Measurements from ENCODE around the gene AP3M1. TPM values are rescaled to one million over a fixed set of nuclear protein-coding genes. Genes with fewer than 3 reads are reported as not detected.
"Not testable (repeated sequence)": the region's sequence is repeated elsewhere in the genome, so short reads cannot be mapped to it uniquely, and the experiment has no call there.

Gene AP3M1, protein sequence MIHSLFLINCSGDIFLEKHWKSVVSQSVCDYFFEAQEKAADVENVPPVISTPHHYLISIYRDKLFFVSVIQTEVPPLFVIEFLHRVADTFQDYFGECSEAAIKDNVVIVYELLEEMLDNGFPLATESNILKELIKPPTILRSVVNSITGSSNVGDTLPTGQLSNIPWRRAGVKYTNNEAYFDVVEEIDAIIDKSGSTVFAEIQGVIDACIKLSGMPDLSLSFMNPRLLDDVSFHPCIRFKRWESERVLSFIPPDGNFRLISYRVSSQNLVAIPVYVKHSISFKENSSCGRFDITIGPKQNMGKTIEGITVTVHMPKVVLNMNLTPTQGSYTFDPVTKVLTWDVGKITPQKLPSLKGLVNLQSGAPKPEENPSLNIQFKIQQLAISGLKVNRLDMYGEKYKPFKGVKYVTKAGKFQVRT
- polyA plus RNA-seq (2012; ENCODE audit: insufficient read depth, insufficient read length): 41.1 TPM

- DNase-seq (ENCODE audit: low read depth, low spot score): peak; percentile 72
Measured at GRCh38 chr10:74150204-74150989, at the start of gene AP3M1. Gene AP3M1 (minus strand): TSS chr10:74150828. CDS start chr10:74138379, 12,449 bp downstream.

DNA sequence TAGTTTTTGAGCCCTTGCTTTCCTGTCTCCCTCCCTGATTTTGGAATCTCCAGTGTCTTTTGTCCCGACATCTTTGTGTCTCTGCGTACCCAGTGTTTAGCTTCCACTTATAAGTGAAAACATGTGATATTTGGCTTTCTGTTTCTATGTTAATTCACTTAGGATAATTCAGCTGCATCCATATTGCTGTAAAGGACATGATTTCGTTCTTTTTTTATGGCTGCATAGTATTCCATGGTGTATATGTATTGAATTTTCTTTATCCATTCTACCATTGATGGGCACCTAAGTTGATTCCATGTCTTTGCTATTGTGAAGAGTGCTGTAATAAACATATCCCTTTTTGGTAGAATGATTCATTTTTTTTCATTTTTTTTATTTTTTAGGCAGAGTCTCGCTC lies 48.7 kb upstream of the AP3M1 start:
- DNase-seq (ENCODE audit: low read depth, low spot score): no peak

More at GRCh38 chr10:74150204-74150989, at the start of gene AP3M1:
- H3K4me3 ChIP-seq (ENCODE audit: low read length): peak within 1 kb of the TSS; percentile 83

DNA sequence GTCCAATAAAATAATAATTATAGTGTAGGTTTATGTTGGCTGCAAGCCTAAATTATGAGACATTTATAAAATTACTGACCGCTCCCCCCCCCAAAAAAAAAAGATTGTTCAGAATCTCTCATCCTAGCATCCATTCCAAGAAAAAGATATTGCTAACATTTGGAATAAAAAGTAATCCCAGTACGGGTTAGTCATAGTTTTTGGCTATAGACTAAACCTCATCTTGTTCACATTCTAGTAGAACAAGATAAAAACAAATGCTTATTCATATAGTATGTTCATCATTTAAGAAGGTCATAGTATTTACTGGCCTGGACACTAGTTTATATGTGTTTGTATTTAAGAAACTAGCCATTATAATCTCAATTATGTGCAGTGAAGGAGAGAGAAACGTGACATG lies 44.4 kb upstream of the AP3M1 start:
- H3K4me3 ChIP-seq (ENCODE audit: low read length): no peak overlapping the region
- DNase-seq (ENCODE audit: low read depth, low spot score): no peak

More for the DNA sequence above, 48.7 kb upstream of the AP3M1 start:
- H3K4me3 ChIP-seq (ENCODE audit: low read length): no peak overlapping the region

DNA sequence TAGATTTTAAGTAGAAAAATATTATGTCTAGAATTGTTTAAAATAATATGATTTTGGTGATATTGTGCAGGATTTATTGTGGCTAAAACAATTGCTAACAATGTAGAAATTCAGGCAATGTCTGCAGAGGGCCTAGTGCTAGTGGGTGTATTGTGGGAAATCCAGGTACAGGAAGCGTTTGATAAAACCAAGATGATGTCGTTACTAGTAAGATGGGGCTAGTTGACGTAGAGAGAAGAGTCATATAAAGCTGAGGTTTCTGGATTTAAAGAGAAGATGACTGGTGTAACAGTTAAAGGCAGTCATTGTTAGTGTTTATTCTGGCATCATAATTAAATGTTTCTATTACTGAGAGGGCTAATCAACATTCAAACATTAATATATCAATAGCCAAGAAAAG lies 43.9 kb upstream of the AP3M1 start:
- no peak for DNase-seq (ENCODE audit: low read depth, low spot score)
- no peak overlapping the region for H3K4me3 ChIP-seq (ENCODE audit: low read length)

GRCh38 chr10:74190494-74190893 lies 39.9 kb upstream of the AP3M1 start:
- H3K4me3 ChIP-seq (ENCODE audit: low read length): no peak overlapping the region; the same call in 1 of the 2 replicates

DNA sequence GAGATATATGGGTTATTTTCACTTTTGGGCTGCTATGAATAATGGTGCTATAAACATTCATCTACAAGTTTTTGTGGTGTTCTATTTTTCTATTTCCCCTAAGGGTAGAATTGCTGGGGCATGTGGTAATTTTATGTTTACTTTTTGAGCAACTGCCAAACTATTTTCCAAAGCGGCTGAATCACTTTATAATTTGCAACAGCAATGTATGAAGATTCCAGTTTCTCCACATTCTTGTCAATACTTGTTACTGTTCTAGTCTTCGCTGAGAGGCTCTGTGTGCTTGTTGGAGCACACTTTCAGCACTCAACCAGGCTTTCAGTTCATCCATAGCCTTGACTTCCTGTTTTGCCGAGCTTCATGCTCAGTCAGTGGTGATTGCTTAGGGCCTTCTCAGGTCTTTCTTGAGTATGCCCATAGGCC lies 39.4 kb upstream of the AP3M1 start:
- H3K4me3 ChIP-seq (ENCODE audit: low read length): no peak overlapping the region; the same call in 1 of the 2 replicates
- DNase-seq (ENCODE audit: low read depth, low spot score): no peak

More at GRCh38 chr10:74190494-74190893, 39.9 kb upstream of the AP3M1 start:
- DNase-seq (ENCODE audit: low read depth, low spot score): no peak

DNA sequence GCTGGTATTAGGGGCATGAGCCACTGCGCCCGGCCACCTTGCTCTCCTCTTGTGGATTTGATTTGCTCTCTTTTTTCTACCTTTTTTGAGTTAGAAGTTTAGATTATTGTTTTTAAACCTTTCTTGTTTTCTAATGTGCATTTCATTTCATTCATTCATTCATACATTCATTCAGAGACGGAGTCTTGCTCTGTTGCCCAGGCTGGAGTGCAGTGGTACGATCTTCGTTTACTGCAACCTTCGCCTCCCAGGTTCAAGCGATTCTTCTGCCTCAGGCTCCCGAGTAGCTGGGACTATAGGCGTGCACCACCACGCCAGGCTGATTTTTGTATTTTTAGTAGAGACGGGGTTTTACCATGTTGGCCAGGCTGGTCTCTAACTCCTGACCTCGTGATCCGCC lies 38.0 kb upstream of the AP3M1 start:
- H3K4me3 ChIP-seq (ENCODE audit: low read length); DNase-seq (ENCODE audit: low read depth, low spot score): not testable (repeated sequence)

DNA sequence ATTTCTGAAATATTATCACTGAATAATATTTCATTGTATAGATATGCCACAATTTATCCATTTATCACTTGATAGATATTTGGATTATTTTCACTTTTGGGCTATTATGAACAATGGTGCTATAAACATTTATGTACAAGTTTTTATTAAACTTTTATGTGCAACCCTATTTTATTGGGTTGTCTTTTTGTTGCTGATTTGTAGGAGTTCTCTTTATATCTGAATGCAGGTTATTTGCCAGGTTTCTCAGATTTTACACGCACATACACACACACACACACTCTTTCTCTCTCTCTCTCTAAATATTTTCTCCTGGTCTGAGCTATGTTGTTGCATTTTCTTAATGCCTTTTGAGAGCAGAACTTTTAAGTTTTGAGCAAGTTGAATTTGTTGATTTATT lies 36.6 kb upstream of the AP3M1 start:
- DNase-seq (ENCODE audit: low read depth, low spot score): no peak

DNA sequence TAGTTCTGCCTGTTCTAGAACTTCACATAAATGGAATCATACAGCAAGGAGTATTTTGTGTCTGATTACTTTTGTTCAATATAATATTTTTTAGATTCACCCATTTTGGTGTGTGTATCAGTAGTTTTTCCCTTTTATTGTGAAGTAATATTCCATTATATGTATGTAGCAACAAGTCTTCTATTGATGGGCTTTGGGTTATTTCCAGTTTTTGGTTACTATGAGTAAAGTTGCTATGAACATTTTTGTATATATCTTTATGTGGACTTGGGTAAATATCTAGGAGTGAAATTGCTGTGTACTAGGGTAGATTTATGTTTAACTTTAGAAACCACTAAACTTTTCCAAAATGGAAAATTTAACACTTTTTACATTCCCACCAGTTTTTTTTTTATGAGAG lies 36.0 kb upstream of the AP3M1 start:
- DNase-seq (ENCODE audit: low read depth, low spot score): no peak
- no peak overlapping the region for H3K4me3 ChIP-seq (ENCODE audit: low read length)

More for the DNA sequence above, 36.6 kb upstream of the AP3M1 start:
- no peak overlapping the region for H3K4me3 ChIP-seq (ENCODE audit: low read length)

DNA sequence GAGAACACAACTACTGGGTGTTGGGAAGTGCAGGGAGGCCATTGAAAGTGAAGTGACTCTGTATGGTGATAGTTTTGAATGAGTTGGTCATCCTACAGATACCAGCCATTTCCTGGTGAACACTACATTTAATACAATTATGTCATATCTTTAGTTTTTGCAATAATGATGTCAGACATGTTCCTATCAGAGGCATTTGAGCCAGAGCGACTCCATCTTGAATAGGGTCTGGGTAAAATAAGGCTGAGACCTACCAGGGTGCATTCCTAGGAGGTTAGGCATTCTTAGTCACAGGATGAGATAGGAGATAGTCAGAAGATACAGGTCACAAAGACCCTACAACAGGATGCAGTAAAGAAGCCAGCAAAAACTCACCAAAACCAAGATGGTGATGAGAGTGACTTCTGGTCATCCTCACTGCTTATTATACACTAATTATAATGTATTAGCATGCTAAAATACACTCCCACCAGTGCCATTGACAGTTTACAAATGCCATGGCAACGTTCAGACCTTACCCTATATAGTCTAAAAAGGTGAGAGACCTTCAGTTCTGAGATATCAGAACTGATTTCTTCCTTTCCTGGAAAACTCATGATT lies 28.6 kb upstream of the AP3M1 start:
- no peak overlapping the region for H3K4me3 ChIP-seq (ENCODE audit: low read length)
- no peak for DNase-seq (ENCODE audit: low read depth, low spot score)

DNA sequence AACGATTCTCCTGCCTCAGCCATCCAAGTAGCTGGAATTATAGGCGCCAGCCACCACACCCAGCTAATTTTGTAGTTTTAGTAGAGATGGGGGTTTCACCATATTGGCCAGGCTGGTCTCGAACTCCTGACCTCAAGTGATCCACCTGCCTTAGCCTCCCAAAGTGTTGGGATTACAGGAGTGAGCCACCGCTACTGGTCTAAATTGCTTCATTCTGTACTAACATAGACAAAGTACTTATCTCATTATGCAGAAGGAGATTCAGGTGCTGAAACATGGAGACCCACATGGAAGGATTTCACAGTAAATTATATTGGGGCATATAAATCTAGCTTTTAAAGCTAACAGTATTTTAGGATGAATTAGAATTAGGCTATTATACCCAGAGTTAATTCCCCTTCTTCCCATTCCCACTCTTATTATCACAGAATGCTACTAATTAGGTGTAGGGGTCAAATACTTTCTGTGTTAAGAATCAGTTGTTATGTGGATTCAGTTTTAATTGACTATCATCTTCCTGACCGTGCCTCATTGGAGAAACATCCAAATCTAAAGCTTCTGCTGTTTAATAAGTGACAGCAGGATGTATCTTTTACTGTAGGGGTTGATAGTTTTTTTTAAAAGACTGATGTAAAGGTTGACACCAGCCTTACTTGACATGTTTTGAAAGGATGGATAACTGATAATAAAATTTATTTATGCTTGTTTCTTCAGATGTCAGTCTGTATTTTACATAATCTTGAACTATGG lies 27.6 kb upstream of the AP3M1 start:
- no peak overlapping the region for H3K4me3 ChIP-seq (ENCODE audit: low read length)
- no peak for DNase-seq (ENCODE audit: low read depth, low spot score)

DNA sequence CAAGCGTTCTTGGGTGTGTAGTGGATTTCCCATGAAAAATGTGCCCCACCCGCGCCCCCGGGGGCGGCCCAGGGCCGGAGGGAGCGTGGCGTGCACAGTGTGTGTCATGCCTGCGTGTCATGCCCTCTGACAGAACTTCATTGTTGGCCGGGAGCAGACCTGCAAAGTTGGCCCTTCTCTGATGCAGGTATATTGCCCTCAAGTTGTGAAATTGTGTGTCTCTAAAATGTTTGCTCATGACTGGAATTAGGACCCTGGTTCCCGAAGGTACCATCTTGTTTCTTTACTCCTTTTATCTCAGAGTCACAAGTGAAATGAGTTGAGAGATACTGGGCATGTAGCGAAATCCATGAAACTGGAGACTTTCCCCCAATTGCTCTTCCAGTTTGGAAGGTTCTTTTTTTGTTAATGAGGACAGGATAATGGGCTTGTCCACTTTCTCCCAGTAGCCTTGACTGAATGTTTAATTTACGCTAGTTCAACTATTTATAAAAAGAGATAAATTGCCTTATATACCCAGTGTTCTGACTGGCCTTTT lies 26.6 kb upstream of the AP3M1 start:
- peak overlapping the region; percentile 75 for H3K4me3 ChIP-seq (ENCODE audit: low read length)
- no peak for DNase-seq (ENCODE audit: low read depth, low spot score)

GRCh38 chr10:74176380-74177139 lies 25.9 kb upstream of the AP3M1 start:
- DNase-seq (ENCODE audit: low read depth, low spot score): peak; percentile 82
- H3K4me3 ChIP-seq (ENCODE audit: low read length): peak overlapping the region; percentile 75

- DNase-seq (ENCODE audit: low read depth, low spot score): no peak
- H3K4me3 ChIP-seq (ENCODE audit: low read length): peak overlapping the region; percentile 75
Measured at GRCh38 chr10:74175510-74176379, 25.1 kb upstream of the AP3M1 start.

DNA sequence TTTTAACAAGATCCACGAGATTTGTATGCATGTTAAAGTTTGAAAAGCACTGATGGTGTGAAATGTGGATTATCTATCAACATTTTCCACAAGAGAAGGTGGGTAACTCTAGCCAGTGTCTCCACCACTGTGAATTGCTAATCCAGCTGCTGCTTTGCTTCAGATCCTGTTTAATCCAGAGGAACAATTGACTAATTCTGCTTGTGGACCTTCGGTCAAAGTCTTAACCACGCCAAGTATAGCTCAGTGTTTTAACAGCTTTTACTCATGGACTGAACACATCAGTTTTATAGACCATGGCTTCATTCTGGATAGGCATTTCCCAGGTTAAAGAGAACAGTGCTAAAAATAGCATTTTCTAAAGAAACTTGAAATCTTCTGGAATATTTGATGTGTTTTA lies 23.9 kb upstream of the AP3M1 start:
- DNase-seq (ENCODE audit: low read depth, low spot score): no peak
- H3K4me3 ChIP-seq (ENCODE audit: low read length): no peak overlapping the region

GRCh38 chr10:74171625-74172024 lies 21.0 kb upstream of the AP3M1 start:
- no peak for DNase-seq (ENCODE audit: low read depth, low spot score)
- H3K4me3 ChIP-seq (ENCODE audit: low read length): no peak overlapping the region

GRCh38 chr10:74167443-74167842 lies 16.8 kb upstream of the AP3M1 start:
- no peak for DNase-seq (ENCODE audit: low read depth, low spot score)
- H3K4me3 ChIP-seq (ENCODE audit: low read length): no peak overlapping the region

Data from Jurkat, Clone E6-1 (cell line).